Prostate gland (tissue), 2 donors: Measurements from ENCODE around the gene RNU6-8. TPM values are rescaled to one million over a fixed set of nuclear protein-coding genes. Genes with fewer than 3 reads are reported as not detected.

Source experiments
- DNase-seq: peaks from one replicate; pipeline ENCODE4 v3.0.0-alpha.2; 2019; ENCODE audit warnings: low spot score
- H3K27ac ChIP-seq, 2 donors: fragments of 200-600 bp; sonication (generic); 2 replicates each; pipeline ENCODE4 v1.5.1; 2017 to 2019
- H3K27me3 ChIP-seq: fragments of 200-600 bp; sonication (generic); replicated peaks from 2 replicates; pipeline ENCODE4 v1.5.1; 2019; ENCODE audit not compliant: insufficient read depth
- H3K36me3 ChIP-seq, 2 donors: fragments of 200-600 bp; sonication (generic); 1 replicate in 1 of 2; 2 replicates in 1 of 2; pipeline versions ENCODE4 v1.5.1 to v1.8.1; 2017 to 2019
- H3K4me1 ChIP-seq: fragments of 200-600 bp; sonication (generic); replicated peaks from 2 replicates; pipeline ENCODE4 v1.5.1; 2019
- H3K4me3 ChIP-seq, 2 donors: fragments of 200-600 bp; sonication (generic); 2 replicates each; pipeline ENCODE4 v1.5.1; 2017 to 2019
- H3K9me3 ChIP-seq: fragments of 200-600 bp; sonication (generic); 2 replicates; pipeline ENCODE4 v1.5.1; 2017
- CTCF ChIP-seq, 4 experiments: fragments of 200-600 bp in 2 of 4; fragments of 450-650 bp in 2 of 4; sonication (generic) in 2 of 4; IDR thresholded peaks; 1 replicate in 3 of 4; 2 replicates in 1 of 4; pipeline ENCODE4 v1.5.1; 2016 to 2019; ENCODE audit warnings: antibody characterized with exemption in 4 of 4, mild to moderate bottlenecking in 2 of 4, moderate library complexity in 2 of 4
- POLR2A ChIP-seq: fragments of 450-650 bp; IDR thresholded peaks from one replicate; pipeline ENCODE4 v1.6.1; 2016; ENCODE audit warnings: antibody characterized with exemption, mild to moderate bottlenecking
- POLR2AphosphoS5 ChIP-seq: sonication (generic); formaldehyde crosslinking; IDR thresholded peaks from one replicate; pipeline ENCODE4 v1.6.1; 2017; ENCODE audit warnings: antibody characterized with exemption
- WGBS: methylation state at CpG from one replicate; pipeline ENCODE4 v1.1.5; 2018; 5-methylcytosine and 5-hydroxymethylcytosine counted together
- intact Hi-C: fragments of 100-400 bp; cut with DNase I; formaldehyde crosslinking; loops from one replicate; pipeline ENCODE4 v1.14.2; 2022
- total RNA-seq, 2 donors: library from RNA; depleted of rRNA; stranded (reverse); fragments of >200 nt; gene quantifications; one replicate each; pipeline ENCODE4 v1.1.0, GENCODE V29; 2016

The RNU6-8 gene
- total RNA-seq, 2 donors from 2014 or later, result not detected

- no peak for DNase-seq
- WGBS, result 84% methylated on average over 5 of the region's 5 CpGs
- Histone ChIP-seq H3K4me3 (no peak overlapping the region), H3K9me3 (no peaks in the 10 kb centered on the region), H3K36me3 (no peaks in the 10 kb centered on the region), H3K4me1 (no peaks in the 10 kb centered on the region), H3K27ac (no peak overlapping the region), H3K27me3 (no peaks in the 10 kb centered on the region)
- intact Hi-C loops, result no loop called here
- TF ChIP-seq POLR2A, result no peak
- no peak for TF ChIP-seq POLR2AphosphoS5
- no peak for TF ChIP-seq CTCF (IDR thresholded peaks at IDR 0.05)
Observed at GRCh38 chr14:32249371-32249770, 46.3 kb upstream of the RNU6-8 start.

GRCh38 chr14:32246751-32247150, 43.7 kb upstream of the RNU6-8 start:
- H3K36me3 ChIP-seq, result no peaks in the 10 kb centered on the region
- H3K4me1 ChIP-seq, result no peaks in the 10 kb centered on the region
- no peak overlapping the region for H3K4me3 ChIP-seq
- H3K27ac ChIP-seq, result no peak overlapping the region
- no peaks in the 10 kb centered on the region for H3K9me3 ChIP-seq
- no peaks in the 10 kb centered on the region for H3K27me3 ChIP-seq
- WGBS, result 94% methylated on average over 5 of the region's 5 CpGs
- DNase-seq, result no peak
- intact Hi-C loops, result no loop called here
- TF ChIP-seq CTCF (IDR thresholded peaks at IDR 0.05) (no peak), POLR2AphosphoS5 (no peak), POLR2A (no peak)

- Histone ChIP-seq H3K9me3 (no peaks in the 10 kb centered on the region), H3K4me3 (no peak overlapping the region), H3K27me3 (no peaks in the 10 kb centered on the region), H3K36me3 (no peaks in the 10 kb centered on the region), H3K27ac (no peak overlapping the region), H3K4me1 (no peaks in the 10 kb centered on the region)
- DNase-seq, result no peak
- intact Hi-C loops, result no loop called here
- TF ChIP-seq POLR2A (no peak), POLR2AphosphoS5 (no peak), CTCF (IDR thresholded peaks at IDR 0.05) (no peak)
Observed at GRCh38 chr14:32244404-32244803, 41.3 kb upstream of the RNU6-8 start.

DNA sequence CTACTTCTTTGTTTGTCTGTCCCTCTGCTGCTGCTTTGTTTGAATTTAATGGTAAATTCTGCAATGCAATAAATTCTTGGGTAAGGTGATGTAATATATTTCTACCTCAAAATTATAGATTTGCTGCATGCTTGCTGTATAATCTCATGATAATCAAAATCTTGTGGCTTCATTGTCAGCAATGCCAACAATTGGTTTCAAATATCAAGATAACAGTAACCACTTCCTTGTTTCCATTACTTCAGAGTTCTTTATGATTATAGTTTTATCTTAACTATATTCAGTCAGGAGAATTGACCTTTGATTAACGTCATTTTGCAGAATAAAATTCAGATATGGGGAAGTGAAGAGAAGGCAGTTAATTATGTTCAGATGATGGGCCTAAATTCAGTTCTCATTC, 30.2 kb upstream of the RNU6-8 start:
- intact Hi-C loops, result no loop called here
- no peak overlapping the region for H3K4me3 ChIP-seq

More for the DNA sequence above, 30.2 kb upstream of the RNU6-8 start:
- 69% methylated on average over 1 of the region's 1 CpG for WGBS
- H3K36me3 ChIP-seq, result no peaks in the 10 kb centered on the region
- no peak for DNase-seq
- H3K27ac ChIP-seq, result no peak overlapping the region
- TF ChIP-seq POLR2AphosphoS5 (no peak), POLR2A (no peak), CTCF (IDR thresholded peaks at IDR 0.05) (no peak)
- no peaks in the 10 kb centered on the region for H3K9me3 ChIP-seq
- H3K27me3 ChIP-seq, result no peaks in the 10 kb centered on the region
- H3K4me1 ChIP-seq, result no peaks in the 10 kb centered on the region
